K562 (cell line): ENCODE measurements around the gene CRIP1. TPM values are rescaled to one million over a fixed set of nuclear protein-coding genes. Genes with fewer than 3 reads are reported as not detected.
A peak's percentile ranks its signal among the peaks of the same experiment; 100 is the strongest.

Source experiments
- CBFB ChIP-seq: sonication (generic); formaldehyde crosslinking; IDR thresholded peaks from 2 replicates; pipeline ENCODE4 v1.4.0; 2020; ENCODE audit warnings: mild to moderate bottlenecking, missing genetic modification reagents
- GATA2 ChIP-seq: sonication (generic); formaldehyde crosslinking; IDR thresholded peaks from 2 replicates; pipeline ENCODE4 v1.4.0; 2020; ENCODE audit warnings: mild to moderate bottlenecking, missing genetic modification reagents
- HNRNPL ChIP-seq: fragments of 200-400 bp; formaldehyde crosslinking; IDR thresholded peaks from 2 replicates; pipeline ENCODE4 v1.6.1; 2017; ENCODE audit warnings: low read depth, mild to moderate bottlenecking, low read length
- MBD1 ChIP-seq: fragments of 250-450 bp; sonication (Bioruptor Pico); IDR thresholded peaks from 2 replicates; pipeline ENCODE4 v1.8.0; 2022; ENCODE audit warnings: inconsistent platforms
- SRF ChIP-seq, 2 experiments: fragments of 250-450, 450-650 bp in 1 of 2; sonication (Bioruptor Pico) in 1 of 2; sonication (generic) in 1 of 2; formaldehyde crosslinking; IDR thresholded peaks; 2 replicates each; pipeline versions ENCODE4 v1.5.0 to v1.5.1; 2020 to 2022; ENCODE audit warnings: mild to moderate bottlenecking in 1 of 2, missing genetic modification reagents in 1 of 2
- TBP ChIP-seq: optimal IDR thresholded peaks from 2 replicates; pipeline ENCODE3; 2011; ENCODE audit warnings: low read depth, low read length, improper control_type of control experiment
- ZNF175 ChIP-seq: fragments of 200-800 bp; sonication (Bioruptor generic); IDR thresholded peaks from 2 replicates; pipeline ENCODE4 v1.6.1; 2016; ENCODE audit warnings: low read depth, mild to moderate bottlenecking, missing genetic modification characterization, missing compliant biosample characterization
- ZNF318 ChIP-seq, 2 experiments: fragments of 450-650 bp; IDR thresholded peaks; 2 replicates each; pipeline ENCODE4 v1.6.1; 2016; ENCODE audit warnings: mild to moderate bottlenecking in 2 of 2, borderline replicate concordance in 1 of 2, low read depth in 1 of 2, moderate library complexity in 1 of 2
- polyA plus RNA-seq, 8 experiments: library from polyadenylated mRNA; depleted of rRNA in 4 of 8; stranded (reverse) in 5 of 8; unstranded in 3 of 8; fragments of >200 nt; fragmentation: Nextera tagmentation in 2 of 8; fragmentation: Illumina TruSeq in 1 of 8; extraction: Ambion mirVana in 2 of 8; extraction: Trizol in 1 of 8; gene quantifications; 2 replicates each; pipeline versions ENCODE4 v1.2.1 to v1.2.3, GENCODE V29; 2011 to 2014; ENCODE audit warnings: inconsistent platforms in 1 of 8, missing spikeins in 1 of 8
- total RNA-seq, 7 experiments: library from RNA; depleted of rRNA in 6 of 7; stranded (reverse); fragments of >200 nt in 6 of 7; fragmentation: Illumina TruSeq in 2 of 7; extraction: Trizol in 2 of 7; gene quantifications; 2 replicates each; pipeline versions ENCODE4 v1.2.1 to v1.2.3, GENCODE V29; 2011 to 2021; ENCODE audit warnings: low replicate concordance in 1 of 7
- TF ChIP-seq, protein P1 (sequence below), 2 experiments: IDR thresholded peaks; 2 replicates each; pipeline ENCODE4 v1.6.1; 2012; ENCODE audit warnings: improper control_type of control experiment in 2 of 2, low read depth in 2 of 2, low read length in 2 of 2, borderline replicate concordance in 1 of 2
- TF ChIP-seq, protein P2 (sequence below): fragments of 200-800 bp; sonication (Bioruptor generic); IDR thresholded peaks from 2 replicates; pipeline ENCODE4 v1.6.1; 2017; ENCODE audit warnings: missing genetic modification characterization, missing compliant biosample characterization

Gene CRIP1
- total and polyA plus RNA-seq, 9 of the 15 experiments (the other 6 are each of a cell fraction or from before 2014, with no cell fraction given), result 0.11 to 0.58 (median 0.14) TPM; not detected in 6

GRCh38 chr14:105490267-105490571 lies 3.5 kb downstream of the CRIP1 start (continued):
- TF ChIP-seq, protein P1, sequence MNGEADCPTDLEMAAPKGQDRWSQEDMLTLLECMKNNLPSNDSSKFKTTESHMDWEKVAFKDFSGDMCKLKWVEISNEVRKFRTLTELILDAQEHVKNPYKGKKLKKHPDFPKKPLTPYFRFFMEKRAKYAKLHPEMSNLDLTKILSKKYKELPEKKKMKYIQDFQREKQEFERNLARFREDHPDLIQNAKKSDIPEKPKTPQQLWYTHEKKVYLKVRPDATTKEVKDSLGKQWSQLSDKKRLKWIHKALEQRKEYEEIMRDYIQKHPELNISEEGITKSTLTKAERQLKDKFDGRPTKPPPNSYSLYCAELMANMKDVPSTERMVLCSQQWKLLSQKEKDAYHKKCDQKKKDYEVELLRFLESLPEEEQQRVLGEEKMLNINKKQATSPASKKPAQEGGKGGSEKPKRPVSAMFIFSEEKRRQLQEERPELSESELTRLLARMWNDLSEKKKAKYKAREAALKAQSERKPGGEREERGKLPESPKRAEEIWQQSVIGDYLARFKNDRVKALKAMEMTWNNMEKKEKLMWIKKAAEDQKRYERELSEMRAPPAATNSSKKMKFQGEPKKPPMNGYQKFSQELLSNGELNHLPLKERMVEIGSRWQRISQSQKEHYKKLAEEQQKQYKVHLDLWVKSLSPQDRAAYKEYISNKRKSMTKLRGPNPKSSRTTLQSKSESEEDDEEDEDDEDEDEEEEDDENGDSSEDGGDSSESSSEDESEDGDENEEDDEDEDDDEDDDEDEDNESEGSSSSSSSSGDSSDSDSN (IDR thresholded peaks at IDR 0.05; ENCODE audit: borderline replicate concordance in 1 of 2, low read depth in 2 of 2, low read length in 2 of 2), result no peak; a peak in 1 of 4 replicates
- TF ChIP-seq HNRNPL (no peak), ZNF318 (IDR thresholded peaks at IDR 0.05; ENCODE audit: borderline replicate concordance in 1 of 2, low read depth in 1 of 2) (no peak), GATA2 (no peak), ZNF175 (CRISPR knock-in tag) (no peak), TBP (no peak), SRF (CRISPR knock-in tag; IDR thresholded peaks at IDR 0.05) (peak in 1 of 2 experiments; percentile 86; a peak in 1 of 4 replicates), MBD1 (no peak), CBFB (CRISPR knock-in tag) (no peak)
- TF ChIP-seq, protein P2, sequence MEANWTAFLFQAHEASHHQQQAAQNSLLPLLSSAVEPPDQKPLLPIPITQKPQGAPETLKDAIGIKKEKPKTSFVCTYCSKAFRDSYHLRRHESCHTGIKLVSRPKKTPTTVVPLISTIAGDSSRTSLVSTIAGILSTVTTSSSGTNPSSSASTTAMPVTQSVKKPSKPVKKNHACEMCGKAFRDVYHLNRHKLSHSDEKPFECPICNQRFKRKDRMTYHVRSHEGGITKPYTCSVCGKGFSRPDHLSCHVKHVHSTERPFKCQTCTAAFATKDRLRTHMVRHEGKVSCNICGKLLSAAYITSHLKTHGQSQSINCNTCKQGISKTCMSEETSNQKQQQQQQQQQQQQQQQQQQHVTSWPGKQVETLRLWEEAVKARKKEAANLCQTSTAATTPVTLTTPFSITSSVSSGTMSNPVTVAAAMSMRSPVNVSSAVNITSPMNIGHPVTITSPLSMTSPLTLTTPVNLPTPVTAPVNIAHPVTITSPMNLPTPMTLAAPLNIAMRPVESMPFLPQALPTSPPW (CRISPR knock-in tag), result peak; percentile 49
